ENCODE data around the gene PTPRN2. TPM values are rescaled to one million over a fixed set of nuclear protein-coding genes. Genes with fewer than 3 reads are reported as not detected.
"Not testable (repeated sequence)": the region's sequence is repeated elsewhere in the genome, so short reads cannot be mapped to it uniquely, and the experiment has no call there.

Gene PTPRN2
- total RNA-seq, 1 donor from 2014 or later = 2.4 TPM

GRCh38 chr7:157703534-157704195 lies 884.0 kb downstream of the PTPRN2 start:
- no peak for TF ChIP-seq CTCF (IDR thresholded peaks at IDR 0.05; ENCODE audit: insufficient read depth, low read length, poor library complexity, severe bottlenecking)
- H3K4me3 ChIP-seq (ENCODE audit: low read depth, low read length) = no peak overlapping the region
- DNase-seq (ENCODE audit: low read depth) = no peak
- H3K36me3 ChIP-seq (ENCODE audit: control insufficient read depth, insufficient read depth, low read length) = no peaks in the 10 kb centered on the region
- H3K27me3 ChIP-seq (ENCODE audit: control insufficient read depth, insufficient read depth, low read length) = no peaks in the 10 kb centered on the region

- no peak overlapping the region for H3K4me3 ChIP-seq (ENCODE audit: low read depth, low read length)
- DNase-seq (ENCODE audit: low read depth) = no peak
- H3K27me3 ChIP-seq (ENCODE audit: control insufficient read depth, insufficient read depth, low read length) = no peaks in the 10 kb centered on the region
- TF ChIP-seq CTCF (IDR thresholded peaks at IDR 0.05; ENCODE audit: insufficient read depth, low read length, poor library complexity, severe bottlenecking) = no peak
- H3K36me3 ChIP-seq (ENCODE audit: control insufficient read depth, insufficient read depth, low read length) = no peaks in the 10 kb centered on the region
These were observed 884.5 kb downstream of the PTPRN2 start for GRCh38 chr7:157703131-157703530.

GRCh38 chr7:157702311-157703023 lies 885.2 kb downstream of the PTPRN2 start:
- H3K4me3 ChIP-seq (ENCODE audit: low read depth, low read length) = no peak overlapping the region
- TF ChIP-seq CTCF (IDR thresholded peaks at IDR 0.05; ENCODE audit: insufficient read depth, low read length, poor library complexity, severe bottlenecking) = no peak
- DNase-seq (ENCODE audit: low read depth) = no peak
- H3K27me3 ChIP-seq (ENCODE audit: control insufficient read depth, insufficient read depth, low read length) = no peaks in the 10 kb centered on the region
- no peaks in the 10 kb centered on the region for H3K36me3 ChIP-seq (ENCODE audit: control insufficient read depth, insufficient read depth, low read length)

GRCh38 chr7:157701395-157702180 lies 886.0 kb downstream of the PTPRN2 start:
- not testable (repeated sequence) for H3K36me3 ChIP-seq (ENCODE audit: control insufficient read depth, insufficient read depth, low read length); H3K4me3 ChIP-seq (ENCODE audit: low read depth, low read length); DNase-seq (ENCODE audit: low read depth); H3K27me3 ChIP-seq (ENCODE audit: control insufficient read depth, insufficient read depth, low read length)

GRCh38 chr7:157700231-157701005 lies 887.2 kb downstream of the PTPRN2 start:
- TF ChIP-seq CTCF (IDR thresholded peaks at IDR 0.05; ENCODE audit: insufficient read depth, low read length, poor library complexity, severe bottlenecking) = no peak
- no peak overlapping the region for H3K4me3 ChIP-seq (ENCODE audit: low read depth, low read length)
- DNase-seq (ENCODE audit: low read depth) = no peak
- H3K27me3 ChIP-seq (ENCODE audit: control insufficient read depth, insufficient read depth, low read length) = no peaks in the 10 kb centered on the region
- H3K36me3 ChIP-seq (ENCODE audit: control insufficient read depth, insufficient read depth, low read length) = no peaks in the 10 kb centered on the region

Measured in kidney epithelial cell (primary cell).